Left forelimb (tissue), 1 donor: ENCODE results near the gene SRSF3.
"Not testable (repeated sequence)": the region's sequence is repeated elsewhere in the genome, so short reads cannot be mapped to it uniquely, and the experiment has no call there.

Experiments
- DNase-seq: peaks from one replicate; pipeline ENCODE4 v3.0.0-alpha.2; 2018; ENCODE audit warnings: low spot score

SRSF3 gene

GRCh38 chr6:36605143-36605542 is 11.0 kb downstream of the SRSF3 start:
- DNase-seq, result no peak

GRCh38 chr6:36605560-36606391 is 11.6 kb downstream of the SRSF3 start:
- no peak for DNase-seq

GRCh38 chr6:36607305-36607682 is 13.1 kb downstream of the SRSF3 start:
- not testable (repeated sequence) for DNase-seq

GRCh38 chr6:36607683-36608386 is 13.7 kb downstream of the SRSF3 start:
- no peak for DNase-seq

- DNase-seq, result no peak
Measured at GRCh38 chr6:36608788-36609563, 14.8 kb downstream of the SRSF3 start.

- no peak for DNase-seq
Measured at GRCh38 chr6:36609582-36609981, 15.4 kb downstream of the SRSF3 start.

- no peak for DNase-seq
Measured at GRCh38 chr6:36610041-36610955, 16.1 kb downstream of the SRSF3 start.

GRCh38 chr6:36610956-36611336 is 16.8 kb downstream of the SRSF3 start:
- DNase-seq, result no peak

GRCh38 chr6:36611679-36612078 is 17.5 kb downstream of the SRSF3 start:
- not testable (repeated sequence) for DNase-seq

GRCh38 chr6:36612101-36612625 is 18.0 kb downstream of the SRSF3 start:
- DNase-seq, result peak; percentile 51

- DNase-seq, result peak; percentile 15
Measured at GRCh38 chr6:36613200-36613995, 19.2 kb downstream of the SRSF3 start.

GRCh38 chr6:36615018-36615761 is 21.0 kb downstream of the SRSF3 start:
- DNase-seq, result no peak

GRCh38 chr6:36616893-36617521 is 22.8 kb downstream of the SRSF3 start:
- DNase-seq, result peak; percentile 67

- peak; percentile 14 for DNase-seq
Measured at GRCh38 chr6:36618366-36619355, 24.5 kb downstream of the SRSF3 start.

GRCh38 chr6:36621371-36621855 is 27.3 kb downstream of the SRSF3 start:
- peak; percentile 30 for DNase-seq

GRCh38 chr6:36622901-36623546 is 28.9 kb downstream of the SRSF3 start:
- peak; percentile 51 for DNase-seq
